Smooth muscle cell (in vitro differentiated cells): ENCODE measurements around the gene NAT16. TPM values are rescaled to one million over a fixed set of nuclear protein-coding genes. Genes with fewer than 3 reads are reported as not detected.
"Not testable (repeated sequence)": the region's sequence is repeated elsewhere in the genome, so short reads cannot be mapped to it uniquely, and the experiment has no call there.

ENCODE experiments used
- DNase-seq: peaks from one replicate; lab custom pipeline; 2025; ENCODE audit not compliant: unreplicated experiment; lab: John Stamatoyannopoulos, UW
- H2AFZ ChIP-seq: fragments of 200-600 bp; sonication (generic); 2 replicates; pipeline ENCODE4 v1.6.0; 2016; ENCODE audit warnings: antibody characterized with exemption, low read depth, mild to moderate bottlenecking
- H3F3A ChIP-seq: fragments of 200-600 bp; sonication (generic); 2 replicates; pipeline ENCODE4 v1.6.0; 2017; ENCODE audit warnings: antibody characterized with exemption, low read depth
- H3K27ac ChIP-seq: fragments of 200-600 bp; sonication (generic); 2 replicates; pipeline ENCODE4 v1.5.1; 2016; ENCODE audit warnings: low read depth, mild to moderate bottlenecking
- H3K27me3 ChIP-seq: fragments of 200-600 bp; sonication (generic); 2 replicates; pipeline ENCODE4 v1.6.1; 2016; ENCODE audit warnings: low read depth, mild to moderate bottlenecking
- H3K36me3 ChIP-seq: fragments of 200-600 bp; sonication (generic); 2 replicates; pipeline ENCODE4 v1.5.1; 2016; ENCODE audit warnings: low read depth
- H3K4me1 ChIP-seq: fragments of 200-600 bp; sonication (generic); 2 replicates; pipeline ENCODE4 v1.5.1; 2016; ENCODE audit warnings: low read depth
- H3K4me2 ChIP-seq: fragments of 200-600 bp; sonication (generic); 2 replicates; pipeline ENCODE4 v1.6.0; 2016; ENCODE audit warnings: mild to moderate bottlenecking
- H3K4me3 ChIP-seq: fragments of 200-600 bp; sonication (generic); 2 replicates; pipeline ENCODE4 v1.5.1; 2016; ENCODE audit warnings: mild to moderate bottlenecking
- H3K79me2 ChIP-seq: fragments of 200-600 bp; sonication (generic); 2 replicates; pipeline ENCODE4 v1.6.0; 2016; ENCODE audit warnings: low read depth, mild to moderate bottlenecking
- H3K9ac ChIP-seq: fragments of 200-600 bp; sonication (generic); 2 replicates; pipeline ENCODE4 v1.6.0; 2016; ENCODE audit warnings: low read depth
- H3K9me3 ChIP-seq: fragments of 200-600 bp; sonication (generic); replicated peaks from 2 replicates; pipeline ENCODE4 v1.5.1; 2016; ENCODE audit warnings: low read depth
- H4K20me1 ChIP-seq: fragments of 200-600 bp; sonication (generic); 2 replicates; pipeline ENCODE4 v1.6.0; 2016; ENCODE audit warnings: low read depth
- WGBS: methylation state at CpG from one replicate; pipeline ENCODE4 v1.1.7; 2016; ENCODE audit warnings: low lambda C conversion rate; 5-methylcytosine and 5-hydroxymethylcytosine counted together
- polyA plus RNA-seq: library from polyadenylated mRNA; unstranded; fragments of >200 nt; fragmentation: Nextera tagmentation; extraction: Ambion mirVana; gene quantifications from 2 replicates; pipeline ENCODE4 v1.2.1, GENCODE V29; 2016
- total RNA-seq: library from RNA; depleted of rRNA; stranded (reverse); fragments of >200 nt; gene quantifications from 2 replicates; pipeline ENCODE4 v1.2.3, GENCODE V29; 2014
- TF ChIP-seq, protein P1 (sequence below): fragments of 200-600 bp; sonication (generic); IDR thresholded peaks from 2 replicates; pipeline ENCODE4 v1.5.1; 2017; ENCODE audit warnings: borderline replicate concordance, mild to moderate bottlenecking, antibody characterized with exemption; ENCODE audit not compliant: insufficient read depth, poor library complexity, severe bottlenecking

Gene NAT16
- total and polyA plus RNA-seq, 2 experiments from 2014 or later: not detected

DNA sequence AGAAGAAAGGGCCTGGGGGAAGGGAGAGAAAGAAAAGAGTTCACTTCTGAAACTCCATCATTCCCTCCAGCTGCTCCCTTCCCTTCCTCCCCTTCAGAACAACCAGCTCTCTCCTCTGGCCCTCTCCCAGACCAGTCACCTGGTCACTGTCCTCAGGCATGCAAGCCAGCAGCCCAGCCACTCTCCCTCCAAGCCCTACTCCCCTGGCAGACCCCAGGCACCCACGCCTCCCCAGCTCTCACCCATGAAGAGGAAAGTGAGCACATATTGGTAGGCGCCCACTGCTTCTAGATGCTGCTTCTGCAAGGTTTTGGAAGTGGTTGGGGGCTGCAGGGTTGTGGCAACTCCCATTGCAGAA, 20.4 kb upstream of the NAT16 start:
- WGBS: 83% methylated on average over 2 of the region's 2 CpGs
- TF ChIP-seq, protein P1, sequence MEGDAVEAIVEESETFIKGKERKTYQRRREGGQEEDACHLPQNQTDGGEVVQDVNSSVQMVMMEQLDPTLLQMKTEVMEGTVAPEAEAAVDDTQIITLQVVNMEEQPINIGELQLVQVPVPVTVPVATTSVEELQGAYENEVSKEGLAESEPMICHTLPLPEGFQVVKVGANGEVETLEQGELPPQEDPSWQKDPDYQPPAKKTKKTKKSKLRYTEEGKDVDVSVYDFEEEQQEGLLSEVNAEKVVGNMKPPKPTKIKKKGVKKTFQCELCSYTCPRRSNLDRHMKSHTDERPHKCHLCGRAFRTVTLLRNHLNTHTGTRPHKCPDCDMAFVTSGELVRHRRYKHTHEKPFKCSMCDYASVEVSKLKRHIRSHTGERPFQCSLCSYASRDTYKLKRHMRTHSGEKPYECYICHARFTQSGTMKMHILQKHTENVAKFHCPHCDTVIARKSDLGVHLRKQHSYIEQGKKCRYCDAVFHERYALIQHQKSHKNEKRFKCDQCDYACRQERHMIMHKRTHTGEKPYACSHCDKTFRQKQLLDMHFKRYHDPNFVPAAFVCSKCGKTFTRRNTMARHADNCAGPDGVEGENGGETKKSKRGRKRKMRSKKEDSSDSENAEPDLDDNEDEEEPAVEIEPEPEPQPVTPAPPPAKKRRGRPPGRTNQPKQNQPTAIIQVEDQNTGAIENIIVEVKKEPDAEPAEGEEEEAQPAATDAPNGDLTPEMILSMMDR: no peak
- no peak overlapping the region for H3K27ac ChIP-seq

DNA sequence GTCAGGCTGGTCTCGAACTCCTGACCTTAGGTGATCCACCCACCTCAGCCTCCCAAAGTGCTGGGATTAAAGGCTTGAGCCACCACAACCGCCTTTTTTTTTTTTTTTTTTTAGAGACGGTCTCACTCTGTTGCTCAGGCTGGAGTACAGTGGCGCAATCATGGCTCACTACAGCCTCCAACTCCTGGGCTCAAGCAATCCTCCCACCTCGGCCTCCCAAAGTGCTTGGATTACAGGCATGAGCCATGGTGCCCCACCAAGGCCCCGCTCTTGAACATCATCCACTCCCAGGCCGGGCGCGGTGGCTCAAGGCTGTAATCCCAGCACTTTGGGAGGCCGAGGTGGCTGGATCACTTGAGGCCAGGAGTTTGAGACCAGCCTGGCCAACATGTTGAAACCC, 19.4 kb upstream of the NAT16 start:
- DNase-seq, H3K79me2 ChIP-seq, H3K4me3 ChIP-seq, H3K4me1 ChIP-seq, H3K9me3 ChIP-seq, H3K36me3 ChIP-seq, H2AFZ ChIP-seq, H3F3A ChIP-seq, H3K9ac ChIP-seq, H4K20me1 ChIP-seq, H3K27ac ChIP-seq, H3K4me2 ChIP-seq: not testable (repeated sequence)
- peaks cover 43% of the 10 kb centered on the region for H3K27me3 ChIP-seq
- 88% methylated on average over 10 of the region's 10 CpGs for WGBS

More for the DNA sequence above, 20.4 kb upstream of the NAT16 start:
- Histone ChIP-seq H3K4me1 (no peaks in the 10 kb centered on the region), H3K79me2 (no peaks in the 10 kb centered on the region), H3K9me3 (no peaks in the 10 kb centered on the region), H3F3A (no peaks in the 10 kb centered on the region), H4K20me1 (no peaks in the 10 kb centered on the region), H3K4me2 (no peak overlapping the region), H3K4me3 (peak overlapping the region; percentile 8), H3K27me3 (peaks cover 43% of the 10 kb centered on the region), H3K9ac (no peak overlapping the region), H2AFZ (no peak overlapping the region), H3K36me3 (no peaks in the 10 kb centered on the region)
- no peak for DNase-seq

GRCh38 chr7:101198476-101198875, 18.4 kb upstream of the NAT16 start:
- H3K4me3 ChIP-seq: no peak overlapping the region
- H3K4me1 ChIP-seq: no peaks in the 10 kb centered on the region
- H3K79me2 ChIP-seq: no peaks in the 10 kb centered on the region
- H2AFZ ChIP-seq: no peak overlapping the region
- 90% methylated on average over 14 of the region's 14 CpGs for WGBS
- no peaks in the 10 kb centered on the region for H4K20me1 ChIP-seq
- TF ChIP-seq, protein P1: no peak
- H3K27ac ChIP-seq: no peak overlapping the region
- no peak for DNase-seq
- H3K27me3 ChIP-seq: peaks cover 37% of the 10 kb centered on the region
- H3F3A ChIP-seq: no peaks in the 10 kb centered on the region
- no peaks in the 10 kb centered on the region for H3K9me3 ChIP-seq
- H3K36me3 ChIP-seq: no peaks in the 10 kb centered on the region
- no peak overlapping the region for H3K9ac ChIP-seq
- H3K4me2 ChIP-seq: no peak overlapping the region

DNA sequence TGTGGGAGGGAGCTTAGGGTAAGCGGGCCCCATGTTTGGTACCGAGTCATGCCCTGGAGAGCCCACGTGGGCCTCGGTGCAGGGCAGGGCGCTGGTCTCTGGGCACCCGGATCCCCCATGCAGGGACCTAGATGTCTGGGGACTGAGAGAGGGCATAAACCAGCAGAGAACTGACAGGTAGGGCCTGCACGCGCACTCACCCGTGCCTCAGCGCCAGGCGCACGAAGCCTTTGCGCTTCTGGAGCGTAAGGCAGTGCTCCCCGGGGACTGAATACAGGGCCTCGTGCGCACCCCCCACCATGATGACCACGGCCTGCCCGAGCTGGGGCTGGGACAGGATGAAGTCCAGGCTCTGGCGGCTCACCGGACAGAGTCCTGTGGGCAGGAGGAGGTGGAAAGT, 17.9 kb upstream of the NAT16 start:
- H3K9ac ChIP-seq: no peak overlapping the region
- DNase-seq: no peak
- H3K4me2 ChIP-seq: no peak overlapping the region
- H3K4me1 ChIP-seq: no peaks in the 10 kb centered on the region
- TF ChIP-seq, protein P1: no peak
- no peaks in the 10 kb centered on the region for H3F3A ChIP-seq
- H2AFZ ChIP-seq: no peak overlapping the region
- WGBS: 93% methylated on average over 21 of the region's 21 CpGs
- no peaks in the 10 kb centered on the region for H3K79me2 ChIP-seq
- no peaks in the 10 kb centered on the region for H3K36me3 ChIP-seq
- no peak overlapping the region for H3K27ac ChIP-seq
- H3K9me3 ChIP-seq: no peaks in the 10 kb centered on the region
- H3K27me3 ChIP-seq: peaks cover 32% of the 10 kb centered on the region
- H3K4me3 ChIP-seq: no peak overlapping the region
- no peaks in the 10 kb centered on the region for H4K20me1 ChIP-seq
